HG02588 (cell line): Measurements from ENCODE around the gene GPD1.

Experiments
- ATAC-seq: cut with Tn5 transposase; IDR thresholded peaks from one replicate; pipeline ENCODE4 v1.9.1; 2021; ENCODE audit warnings: mild to moderate bottlenecking, moderate library complexity; ENCODE audit not compliant: unreplicated experiment

The GPD1 gene

GRCh38 chr12:50099302-50100008, 4.4 kb upstream of the GPD1 start:
- no peak for ATAC-seq

DNA sequence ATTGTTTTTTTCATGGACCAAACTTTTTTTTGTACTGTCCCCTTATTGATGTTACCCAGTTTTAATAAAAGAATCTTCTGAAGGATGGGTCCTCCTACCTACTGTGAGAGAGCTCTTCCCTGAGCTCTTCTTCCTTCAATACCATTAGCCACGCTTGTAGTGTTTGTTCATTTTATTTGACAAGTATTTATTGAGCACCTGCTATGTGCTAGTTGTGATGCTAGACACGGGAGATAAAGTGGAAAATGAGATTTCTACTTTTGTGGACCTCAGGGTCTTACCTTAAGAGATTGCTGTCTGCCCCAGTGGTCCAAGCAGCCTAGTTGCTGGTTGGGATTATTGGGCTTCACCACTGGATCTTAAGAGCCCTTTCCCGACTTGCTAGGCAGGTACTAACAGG, 3.2 kb upstream of the GPD1 start:
- no peak for ATAC-seq

DNA sequence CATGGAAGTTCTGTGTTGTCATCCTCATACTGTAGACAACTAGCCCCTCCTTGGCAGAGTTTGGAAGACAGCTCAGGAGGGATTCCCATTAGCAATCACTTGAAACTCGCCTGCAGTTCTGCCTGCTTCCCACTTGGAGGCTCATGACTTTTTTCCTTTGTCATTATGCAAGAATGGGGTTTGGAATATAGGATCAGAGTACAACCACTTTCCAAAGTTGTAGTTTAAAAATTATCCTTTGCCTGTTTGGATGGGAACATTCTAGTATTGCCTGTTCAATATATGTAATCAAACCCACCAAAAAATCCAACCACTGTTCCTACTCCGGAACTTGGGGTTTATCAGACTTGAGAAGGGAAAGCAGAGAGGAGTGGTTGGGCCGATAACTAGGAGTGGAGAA, 2.1 kb upstream of the GPD1 start:
- no peak for ATAC-seq

DNA sequence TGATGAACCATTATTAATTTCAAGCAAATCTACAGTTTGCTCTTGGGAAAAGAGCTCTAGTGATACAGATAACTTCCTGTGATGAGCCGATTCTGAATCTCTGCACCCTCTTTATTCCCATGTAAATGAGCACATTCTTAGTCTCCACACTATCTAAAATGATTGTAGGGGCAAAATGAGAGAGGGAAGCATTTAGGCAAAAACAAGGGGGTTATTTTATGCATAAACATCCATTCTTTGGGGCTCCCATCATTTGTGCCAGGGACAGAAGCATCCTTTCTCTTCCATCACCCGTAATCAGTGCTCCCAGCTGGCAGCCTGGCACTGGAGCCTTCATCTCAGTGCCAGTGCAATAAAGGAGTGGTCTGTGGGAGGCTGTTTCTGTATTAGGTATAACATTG, 1.7 kb upstream of the GPD1 start:
- no peak for ATAC-seq

GRCh38 chr12:50102646-50103309, 1.0 kb upstream of the GPD1 start:
- no peak for ATAC-seq

DNA sequence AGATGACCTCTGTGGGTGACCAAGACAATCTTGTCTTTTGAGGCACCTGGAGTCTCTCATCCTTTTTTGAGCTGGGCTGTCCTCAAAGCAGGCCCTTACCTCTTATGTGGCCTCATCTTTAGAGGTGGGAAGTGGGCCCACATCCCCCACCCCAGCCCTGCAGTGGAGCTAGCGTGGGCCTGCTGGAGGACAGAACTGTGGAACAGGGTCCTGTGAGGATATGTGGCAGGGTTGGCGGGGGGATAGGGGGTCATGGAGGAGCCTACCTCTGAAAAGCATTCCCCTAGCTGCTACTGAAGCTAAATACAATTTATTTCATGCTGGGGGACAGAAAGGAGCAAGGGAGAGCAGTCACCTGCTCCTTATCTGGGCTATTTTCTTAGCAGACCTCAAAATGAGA, 457 bp upstream of the GPD1 start:
- no peak for ATAC-seq

- no peak for ATAC-seq
These were observed 884 bp downstream of the GPD1 start for GRCh38 chr12:50104417-50105366.

GRCh38 chr12:50105913-50106450, 2.2 kb downstream of the GPD1 start:
- ATAC-seq: no peak

DNA sequence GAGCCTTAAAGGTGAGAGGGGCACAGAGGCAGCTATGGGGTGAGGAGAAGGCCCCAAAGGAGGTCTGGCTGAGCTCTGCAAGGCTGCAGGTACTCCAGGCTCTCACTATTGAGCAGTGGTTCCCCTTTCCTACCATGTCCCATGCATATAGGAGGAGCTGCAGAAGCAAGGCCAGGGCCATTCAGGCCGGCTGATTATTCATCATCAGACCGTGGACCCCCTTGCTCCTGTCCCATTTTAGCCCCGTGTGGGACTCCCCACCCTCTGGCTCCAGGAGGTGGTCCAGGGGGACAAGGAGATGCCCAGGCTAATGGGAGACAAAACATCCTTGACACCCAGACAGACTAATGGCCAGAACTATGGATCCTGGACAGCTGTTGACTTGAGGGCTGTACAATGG, 3.1 kb downstream of the GPD1 start:
- no peak for ATAC-seq

- no peak for ATAC-seq
These were observed 3.8 kb downstream of the GPD1 start for GRCh38 chr12:50107416-50108268.

DNA sequence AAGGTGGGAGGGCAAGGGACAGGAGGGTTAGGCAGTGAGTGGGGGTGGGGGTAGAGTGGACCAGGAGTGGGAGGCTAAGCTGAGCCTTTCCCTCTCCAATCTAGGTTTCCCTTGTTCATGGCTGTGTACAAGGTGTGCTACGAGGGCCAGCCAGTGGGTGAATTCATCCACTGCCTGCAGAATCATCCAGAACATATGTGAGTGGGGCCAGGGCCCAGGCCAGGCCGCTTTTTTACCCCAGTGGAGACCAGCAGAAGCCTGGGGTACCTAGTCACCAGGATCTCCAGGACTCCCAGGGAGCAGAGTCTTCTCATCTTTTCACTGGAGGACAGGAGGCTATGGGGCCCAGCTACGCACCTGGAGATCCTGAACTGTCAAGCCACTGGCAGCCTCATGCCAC, 5.5 kb downstream of the GPD1 start:
- no peak for ATAC-seq

- ATAC-seq: no peak
These were observed 6.4 kb downstream of the GPD1 start for GRCh38 chr12:50110127-50110761.

DNA sequence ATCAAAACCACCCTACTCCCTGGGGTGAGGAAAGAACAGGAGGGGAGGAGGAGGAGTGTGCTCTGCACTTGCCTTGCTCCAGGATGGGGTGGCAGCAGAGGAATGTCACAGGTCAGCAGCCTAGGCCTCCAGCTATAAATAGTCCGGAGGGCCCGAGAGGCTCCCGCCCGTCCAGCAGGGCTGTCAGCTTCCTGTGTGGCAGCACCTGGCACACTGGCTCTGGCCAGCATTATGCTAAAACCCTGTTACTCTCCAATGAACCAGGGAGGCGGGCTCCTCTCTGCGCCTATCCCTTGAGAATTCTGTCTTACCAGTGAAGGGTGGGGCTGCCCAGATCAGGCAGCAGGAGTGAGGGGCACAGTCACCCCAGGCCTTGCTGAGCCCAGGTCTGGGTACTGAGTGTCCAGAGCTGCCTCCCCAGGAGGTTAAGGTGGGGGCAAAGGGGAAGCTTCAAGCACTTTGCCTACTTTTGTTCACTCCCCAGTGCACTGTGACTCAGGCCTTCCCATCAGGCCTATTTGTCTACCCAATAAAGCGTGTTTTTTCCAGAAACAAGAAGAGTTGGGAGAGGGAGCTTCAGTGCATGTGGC, 7.0 kb downstream of the GPD1 start:
- ATAC-seq: no peak

DNA sequence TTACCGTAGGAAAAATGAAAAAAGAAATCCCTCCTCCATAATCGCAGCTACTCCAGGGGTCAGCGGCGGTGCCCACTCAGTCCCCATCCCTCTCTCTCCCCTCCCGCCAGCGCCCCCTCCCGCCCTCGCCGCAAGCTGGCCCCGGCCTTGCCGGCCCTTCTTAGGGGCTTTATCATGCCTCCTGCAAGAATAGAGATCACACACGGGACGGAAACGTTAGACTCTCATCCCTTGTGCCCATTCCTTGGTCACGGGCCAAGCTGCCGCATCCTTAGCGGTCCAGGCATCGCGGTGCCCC, 7.5 kb downstream of the GPD1 start:
- ATAC-seq: peak; percentile 6

DNA sequence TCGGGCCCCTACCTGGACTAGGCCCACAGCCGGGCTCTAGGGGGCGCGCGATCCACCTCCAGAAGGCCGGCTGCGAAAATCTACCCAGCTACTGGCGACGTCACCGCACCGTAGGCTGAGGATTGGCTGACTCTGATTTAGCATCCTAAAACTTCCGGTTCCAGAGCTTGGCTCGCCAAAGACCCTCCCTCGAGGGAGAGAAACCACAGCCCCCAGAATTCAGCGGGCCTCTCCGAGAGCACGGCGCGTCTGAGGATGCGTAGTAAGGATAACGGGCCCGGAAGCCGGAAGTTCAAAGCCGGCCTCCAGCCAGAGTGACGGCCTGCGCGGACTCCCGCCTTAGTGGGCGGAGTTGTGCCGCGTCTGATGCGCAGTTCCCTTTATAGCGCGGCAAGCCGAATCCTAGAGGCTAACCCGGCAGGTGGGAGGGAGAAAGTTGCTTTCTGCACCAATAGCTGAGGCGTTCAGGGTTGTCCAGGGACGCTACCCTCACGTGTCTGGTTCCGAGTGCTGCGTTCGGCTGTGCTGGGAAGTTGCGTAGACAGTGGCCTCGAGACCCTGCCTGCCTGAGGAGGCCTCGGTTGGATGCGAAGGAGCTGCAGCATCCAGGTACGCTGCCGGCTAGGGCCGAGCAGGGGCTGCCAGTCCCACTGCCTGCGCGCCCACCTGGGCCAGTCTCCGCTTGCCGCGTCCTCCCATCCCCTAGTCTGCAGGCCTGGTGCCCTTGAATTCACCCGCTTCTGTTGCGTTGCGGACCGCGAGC, 8.1 kb downstream of the GPD1 start, which contains the start of gene COX14:
Gene COX14 (plus strand): TSS at position 544 of the 763 bp plus-strand sequence. CDS start 7,808 bp downstream, outside the sequence.
- peak; percentile 80 for ATAC-seq

GRCh38 chr12:50112456-50113218, 8.8 kb downstream of the GPD1 start:
- ATAC-seq: no peak

DNA sequence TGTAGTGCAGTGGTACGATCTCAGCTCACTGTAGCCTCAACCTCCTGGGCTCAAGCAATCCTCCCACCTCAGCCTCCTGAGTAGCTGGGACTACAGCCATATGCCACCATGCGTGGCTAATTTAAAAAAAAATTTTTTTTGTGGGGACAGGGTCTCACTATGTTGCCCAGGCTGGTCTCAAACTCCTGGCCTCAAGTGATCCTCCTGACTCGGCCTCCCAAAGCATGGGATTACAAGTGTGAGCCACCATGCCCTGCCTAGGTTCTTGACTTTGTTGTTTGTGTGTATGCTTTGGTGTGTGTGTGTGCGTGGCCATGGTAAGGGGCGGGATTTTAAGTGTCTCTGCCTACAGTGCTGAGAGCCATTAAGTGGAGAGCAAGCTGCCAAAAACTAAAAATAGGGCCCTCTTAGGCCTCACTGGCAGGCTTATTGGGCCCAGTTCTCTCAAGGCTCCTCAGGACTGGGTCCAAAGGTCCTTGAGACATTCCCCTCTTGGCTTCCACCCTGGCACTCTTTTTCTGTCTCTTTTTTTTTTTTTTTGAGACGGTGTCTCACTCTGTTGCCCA, 13.3 kb downstream of the GPD1 start:
- no peak for ATAC-seq

DNA sequence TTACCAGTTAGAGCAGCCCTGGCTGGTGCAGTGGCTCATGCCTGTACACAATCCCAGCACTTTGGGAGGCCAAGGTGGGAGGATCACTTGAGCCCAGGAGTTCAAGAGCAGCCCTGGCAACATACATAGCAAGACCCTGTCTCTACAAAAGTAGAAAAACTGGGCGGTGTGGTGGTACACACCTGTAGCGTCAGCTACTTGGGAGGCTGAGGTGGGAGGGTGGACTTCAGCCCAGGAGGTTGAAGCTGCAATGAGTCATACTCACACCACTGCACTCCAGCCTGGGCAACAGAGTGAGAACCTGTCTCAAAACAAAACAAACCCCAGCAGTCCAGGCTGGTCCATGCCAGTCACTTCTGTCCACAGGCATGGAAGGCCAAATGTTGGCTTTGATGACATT, 15.6 kb downstream of the GPD1 start:
- no peak for ATAC-seq
